Duodenal mucosa (tissue), 2 donors: ENCODE results near the gene TMEFF2.

Source experiments
- H3K27ac ChIP-seq: one replicate; pipeline ENCODE4 v1.7.0; 2013; ENCODE audit warnings: low read depth, low read length
- H3K27me3 ChIP-seq, 2 donors: one replicate each; pipeline ENCODE4 v1.7.0; 2013; ENCODE audit warnings: low read length in 2 of 2, control low read depth in 1 of 2; ENCODE audit not compliant: insufficient read depth in 2 of 2, control insufficient read depth in 1 of 2
- H3K36me3 ChIP-seq, 2 donors: one replicate each; pipeline ENCODE4 v1.7.0; 2013; ENCODE audit warnings: low read length in 2 of 2, control low read depth in 1 of 2; ENCODE audit not compliant: insufficient read depth in 2 of 2, control insufficient read depth in 1 of 2
- H3K4me1 ChIP-seq, 2 donors: one replicate each; pipeline ENCODE4 v1.7.0; 2013; ENCODE audit warnings: low read length in 2 of 2, control low read depth in 1 of 2; ENCODE audit not compliant: insufficient read depth in 2 of 2, control insufficient read depth in 1 of 2
- H3K4me3 ChIP-seq, 2 donors: one replicate each; pipeline ENCODE4 v1.7.0; 2013; ENCODE audit warnings: low read length in 2 of 2, low read depth in 1 of 2
- H3K9ac ChIP-seq, 2 donors: one replicate each; pipeline ENCODE4 v1.7.0; 2013; ENCODE audit warnings: low read length in 2 of 2, low read depth in 1 of 2
- H3K9me3 ChIP-seq, 2 donors: one replicate each; pipeline ENCODE4 v1.7.0; 2013; ENCODE audit warnings: low read length in 2 of 2, control low read depth in 1 of 2; ENCODE audit not compliant: control insufficient read depth in 1 of 2

The TMEFF2 gene

DNA sequence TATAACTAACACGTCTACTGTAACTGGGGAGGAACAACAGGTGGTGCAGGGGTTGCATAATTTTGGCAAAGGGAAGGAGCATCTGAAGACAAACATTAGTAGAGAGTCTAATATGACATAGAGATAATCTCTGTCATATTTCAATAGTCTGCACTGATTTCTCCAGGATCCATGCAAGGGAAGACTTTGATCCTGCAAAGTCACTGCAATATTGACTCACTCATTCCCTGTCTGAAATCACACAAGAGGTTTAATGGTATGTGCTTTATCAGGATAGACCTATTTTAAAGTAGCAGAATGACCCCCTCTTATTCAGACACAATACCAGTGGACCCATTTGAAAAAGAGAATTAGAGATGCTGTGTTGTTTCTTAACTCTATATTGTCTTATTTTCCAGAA is 249.1 kb downstream of the TMEFF2 start:
- no peaks in the 10 kb centered on the region for H3K27me3 ChIP-seq
- H3K27ac ChIP-seq, result no peak overlapping the region
- no peaks in the 10 kb centered on the region for H3K4me1 ChIP-seq

DNA sequence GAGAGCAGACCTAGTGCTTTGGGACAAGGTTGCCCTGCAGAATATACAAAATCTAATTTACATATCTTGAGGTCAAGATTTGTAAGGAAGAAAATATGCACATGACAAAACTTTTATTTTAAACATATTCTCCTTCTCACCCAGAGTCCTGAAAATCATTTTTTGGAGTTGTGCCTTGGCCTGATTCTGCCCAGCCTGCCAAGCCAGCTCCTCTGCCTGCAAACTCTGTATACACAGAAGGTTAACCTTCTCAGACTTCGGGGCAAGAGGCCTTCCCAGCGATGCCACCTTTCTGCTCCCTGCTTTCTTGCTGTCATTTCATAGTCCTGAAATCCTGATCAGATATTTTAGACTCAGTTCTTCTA is 252.0 kb downstream of the TMEFF2 start:
- H3K9me3 ChIP-seq, result no peaks in the 10 kb centered on the region
- no peak overlapping the region for H3K27ac ChIP-seq
- no peaks in the 10 kb centered on the region for H3K4me1 ChIP-seq
- H3K27me3 ChIP-seq, result no peaks in the 10 kb centered on the region
- H3K36me3 ChIP-seq, result no peaks in the 10 kb centered on the region
- H3K9ac ChIP-seq, result no peak overlapping the region
- H3K4me3 ChIP-seq, result no peak overlapping the region

More for the DNA sequence above, 249.1 kb downstream of the TMEFF2 start:
- Histone ChIP-seq H3K36me3 (no peaks in the 10 kb centered on the region), H3K9me3 (no peaks in the 10 kb centered on the region), H3K4me3 (no peak overlapping the region), H3K9ac (no peak overlapping the region)

DNA sequence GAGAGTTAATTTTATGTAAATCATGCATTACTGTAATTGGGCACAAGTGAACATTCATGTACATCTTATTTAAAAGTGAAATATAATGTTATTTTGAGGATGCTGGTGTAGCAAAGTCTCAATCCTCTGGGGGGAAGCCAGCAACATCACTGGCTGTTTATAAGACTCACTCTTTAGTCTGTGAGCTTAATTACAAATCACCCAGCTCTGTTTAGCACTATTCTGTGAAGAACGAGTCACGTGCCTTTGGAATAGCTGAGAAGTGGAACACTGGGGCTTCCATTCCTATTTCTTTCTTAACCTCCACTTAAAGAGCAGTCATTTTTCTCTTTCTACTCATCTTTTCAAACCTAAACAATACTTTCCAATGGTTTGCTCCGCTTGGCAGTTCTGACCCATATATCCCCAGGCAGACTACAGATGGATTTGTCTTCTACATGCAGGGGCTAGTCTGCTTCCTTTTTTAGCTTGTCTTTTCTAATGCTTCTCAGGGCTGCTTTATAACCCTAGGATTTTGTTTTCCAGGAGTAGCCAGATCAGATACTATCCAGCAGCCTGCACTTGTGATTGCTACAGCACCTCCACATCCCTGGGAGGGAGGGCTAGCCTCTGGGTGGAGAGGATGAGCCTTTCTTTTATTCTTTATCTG is 252.5 kb downstream of the TMEFF2 start:
- Histone ChIP-seq H3K27ac (no peak overlapping the region), H3K9ac (no peak overlapping the region), H3K9me3 (no peaks in the 10 kb centered on the region), H3K4me3 (no peak overlapping the region), H3K27me3 (no peaks in the 10 kb centered on the region), H3K4me1 (no peaks in the 10 kb centered on the region), H3K36me3 (no peaks in the 10 kb centered on the region)

DNA sequence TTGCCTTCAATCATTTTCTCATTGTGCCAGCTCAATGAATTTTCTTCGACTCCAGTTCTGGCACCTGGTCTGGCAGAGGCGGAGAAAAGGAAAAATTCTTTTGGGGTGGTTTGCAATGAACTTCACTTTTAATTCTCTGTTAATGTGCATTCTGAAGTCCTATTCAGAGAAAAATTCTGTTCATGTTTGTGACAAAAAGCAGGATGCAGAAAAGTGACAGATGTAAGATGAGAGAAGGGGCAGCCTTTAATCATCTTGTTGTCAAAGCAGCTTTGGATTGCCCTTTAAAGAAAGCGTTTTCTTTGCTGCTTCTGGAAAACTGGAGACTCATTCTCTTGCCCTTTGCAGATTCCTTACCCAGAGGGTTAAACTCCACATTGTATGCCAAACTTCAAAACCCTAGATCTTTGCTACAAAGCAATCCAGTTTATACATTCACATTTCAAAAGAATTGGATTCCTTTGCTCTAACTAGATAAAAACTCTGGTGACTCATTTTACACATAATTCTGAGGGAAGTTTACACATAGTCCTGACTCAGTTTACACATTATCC is 253.3 kb downstream of the TMEFF2 start:
- H3K36me3 ChIP-seq, result no peaks in the 10 kb centered on the region
- H3K27ac ChIP-seq, result no peak overlapping the region
- no peaks in the 10 kb centered on the region for H3K27me3 ChIP-seq

DNA sequence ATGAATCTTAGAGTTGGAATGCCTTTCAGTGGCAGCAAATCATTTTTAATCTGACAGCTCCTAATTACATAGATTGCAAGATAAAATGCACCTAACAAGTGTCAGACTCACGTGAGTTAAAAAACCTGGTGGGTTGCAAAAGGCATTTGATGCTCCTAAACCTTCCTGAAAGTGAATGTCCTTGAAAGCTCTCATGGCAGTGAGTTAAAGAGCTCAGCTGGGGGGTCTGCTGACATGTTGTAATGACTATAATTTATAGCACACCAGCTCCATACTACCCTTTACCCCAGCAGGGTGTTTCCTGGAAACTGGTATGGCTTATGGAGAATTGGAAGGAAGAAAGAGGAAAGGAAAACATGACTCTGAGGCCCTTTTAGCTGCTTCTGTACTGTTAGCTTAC is 256.0 kb downstream of the TMEFF2 start:
- Histone ChIP-seq H3K9me3 (no peaks in the 10 kb centered on the region), H3K4me3 (no peak overlapping the region), H3K36me3 (no peaks in the 10 kb centered on the region), H3K27ac (no peak overlapping the region), H3K9ac (no peak overlapping the region), H3K27me3 (no peaks in the 10 kb centered on the region), H3K4me1 (no peaks in the 10 kb centered on the region)

More for the DNA sequence above, 253.3 kb downstream of the TMEFF2 start:
- Histone ChIP-seq H3K4me1 (no peaks in the 10 kb centered on the region), H3K9me3 (no peaks in the 10 kb centered on the region), H3K4me3 (no peak overlapping the region), H3K9ac (no peak overlapping the region)

DNA sequence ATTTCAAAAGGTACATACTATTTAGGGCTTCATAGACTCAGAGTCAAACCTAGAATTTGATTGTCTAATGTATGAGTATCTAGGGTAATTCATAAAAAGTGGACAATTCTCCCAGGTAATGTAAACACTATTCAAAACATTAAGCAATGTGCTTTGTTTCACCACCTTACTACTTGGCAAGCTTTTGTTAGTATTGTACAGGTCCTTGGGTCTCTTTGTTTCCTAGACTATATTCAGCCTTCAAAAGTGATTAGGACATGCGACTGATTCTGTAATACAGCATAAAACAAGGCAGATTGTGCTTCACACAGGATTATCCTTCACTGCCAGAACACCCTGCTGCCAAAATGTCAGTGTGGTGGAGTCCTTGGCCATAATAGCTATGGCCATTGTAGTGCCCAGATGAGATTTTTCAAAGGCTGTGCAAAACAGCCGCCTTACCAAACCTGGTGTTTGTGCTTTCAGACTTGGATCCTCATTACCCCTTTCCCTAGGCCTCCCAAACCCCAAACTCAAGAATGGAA is 257.8 kb downstream of the TMEFF2 start:
- no peak overlapping the region for H3K4me3 ChIP-seq
- H3K9me3 ChIP-seq, result no peaks in the 10 kb centered on the region
- no peak overlapping the region for H3K27ac ChIP-seq

DNA sequence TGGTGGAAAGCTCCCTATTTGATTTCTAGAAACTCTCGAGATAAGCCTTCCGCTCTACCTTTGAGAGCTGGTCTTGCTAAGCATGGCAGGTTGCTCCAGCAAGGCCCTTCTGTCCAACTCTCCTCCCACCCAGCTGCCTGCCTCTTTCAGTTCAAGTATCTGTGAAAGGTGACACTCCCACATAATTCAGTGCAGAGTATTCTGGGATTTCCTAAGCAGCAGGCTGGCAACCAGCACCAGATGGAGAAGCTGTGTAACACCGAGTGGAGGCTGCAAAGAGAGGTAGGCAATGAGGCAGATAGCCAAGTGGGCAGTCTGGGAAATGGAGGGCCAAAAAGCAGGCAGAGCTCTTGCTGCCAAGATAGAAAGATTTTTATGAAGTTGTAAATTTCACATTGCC is 259.5 kb downstream of the TMEFF2 start:
- no peaks in the 10 kb centered on the region for H3K27me3 ChIP-seq

More for the DNA sequence above, 257.8 kb downstream of the TMEFF2 start:
- H3K36me3 ChIP-seq, result no peaks in the 10 kb centered on the region
- H3K27me3 ChIP-seq, result no peaks in the 10 kb centered on the region
- peaks cover 0 to 10% of the 10 kb centered on the region in 2 donors for H3K4me1 ChIP-seq
- H3K9ac ChIP-seq, result no peak overlapping the region

DNA sequence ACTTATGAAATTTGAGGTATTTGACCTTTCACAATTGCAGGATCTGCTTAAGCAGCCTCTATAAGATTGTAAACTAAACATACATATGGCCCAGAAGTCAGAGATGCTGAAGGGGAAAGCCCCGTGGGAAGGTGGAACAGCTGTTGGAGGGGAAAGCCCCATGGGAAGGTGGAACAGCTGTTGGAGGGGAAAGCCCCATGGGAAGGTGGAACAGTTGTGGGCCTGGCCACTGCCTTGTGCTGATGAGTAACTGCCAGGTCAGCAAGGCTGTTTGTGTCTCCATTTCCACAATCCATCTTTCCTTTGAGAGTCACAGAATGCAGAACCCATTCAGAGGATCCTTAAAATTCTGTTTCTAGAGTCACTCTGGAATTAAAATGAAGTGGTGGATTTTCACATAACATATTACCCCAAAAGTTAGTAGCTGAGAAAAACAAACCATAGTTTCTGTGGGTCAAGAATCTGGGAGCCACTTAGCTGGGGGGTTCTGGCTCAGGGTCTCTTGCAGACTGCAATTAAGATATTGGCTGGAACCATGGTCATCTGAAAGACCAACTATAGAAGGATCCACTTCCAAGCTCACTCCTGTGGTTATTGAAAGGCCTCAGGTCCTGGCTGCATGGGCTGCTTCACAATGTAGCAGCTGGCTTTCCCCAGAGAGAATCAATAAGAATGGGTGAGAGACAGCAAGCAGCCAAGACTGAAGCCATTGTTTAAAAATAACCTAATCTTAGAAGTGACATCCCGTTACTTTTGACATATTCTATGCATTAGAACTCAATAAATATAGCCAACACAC is 261.2 kb downstream of the TMEFF2 start:
- Histone ChIP-seq H3K36me3 (no peaks in the 10 kb centered on the region), H3K27ac (no peak overlapping the region), H3K9ac (no peak overlapping the region), H3K4me3 (no peak overlapping the region), H3K4me1 (peaks cover 0 to 10% of the 10 kb centered on the region in 2 donors), H3K9me3 (no peaks in the 10 kb centered on the region), H3K27me3 (no peaks in the 10 kb centered on the region)

More for the DNA sequence above, 259.5 kb downstream of the TMEFF2 start:
- Histone ChIP-seq H3K27ac (no peak overlapping the region), H3K9ac (no peak overlapping the region), H3K4me3 (no peak overlapping the region), H3K36me3 (no peaks in the 10 kb centered on the region), H3K4me1 (peaks cover 0 to 10% of the 10 kb centered on the region in 2 donors), H3K9me3 (no peaks in the 10 kb centered on the region)

DNA sequence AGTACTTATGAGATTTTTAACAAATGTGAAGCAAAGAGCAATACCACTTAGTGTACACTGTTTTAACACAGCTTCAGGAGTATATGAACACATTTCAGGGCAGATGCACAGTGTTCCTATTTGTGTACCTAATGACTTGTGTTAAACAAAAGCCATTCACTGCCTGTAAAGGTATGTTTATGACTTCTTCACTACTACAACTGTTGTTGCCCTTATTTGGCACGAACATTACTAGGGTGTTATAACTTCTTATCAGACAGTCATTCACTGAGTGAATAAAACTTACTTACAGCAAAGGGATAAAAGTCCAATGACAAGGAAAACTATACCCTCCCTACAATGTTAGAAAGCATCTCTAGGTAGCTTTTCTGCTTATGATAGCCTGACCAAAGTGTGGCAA is 262.4 kb downstream of the TMEFF2 start:
- no peaks in the 10 kb centered on the region for H3K9me3 ChIP-seq
- no peaks in the 10 kb centered on the region for H3K27me3 ChIP-seq
- H3K4me1 ChIP-seq, result peaks cover 0 to 10% of the 10 kb centered on the region in 2 donors
- no peak overlapping the region for H3K27ac ChIP-seq
- H3K36me3 ChIP-seq, result no peaks in the 10 kb centered on the region
- no peak overlapping the region for H3K9ac ChIP-seq
- H3K4me3 ChIP-seq, result no peak overlapping the region

DNA sequence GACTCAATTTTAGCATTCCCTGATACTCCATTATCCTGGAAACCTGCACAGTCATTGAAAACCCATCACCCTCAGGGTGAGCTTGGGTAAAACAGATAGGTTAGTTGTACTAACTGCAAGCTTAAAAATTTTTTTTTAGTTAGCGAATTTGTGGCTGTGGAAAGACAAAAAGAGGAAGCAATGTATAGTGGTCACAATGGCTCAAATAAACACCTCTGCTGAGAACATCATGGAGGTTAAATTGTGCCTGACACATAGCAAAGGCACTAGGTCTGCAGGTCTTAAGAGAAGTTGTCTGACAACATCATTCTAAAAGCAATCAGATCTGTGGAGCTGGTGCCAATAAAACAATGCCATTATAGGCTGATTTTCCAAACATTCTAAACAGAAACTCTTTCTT is 263.4 kb downstream of the TMEFF2 start:
- Histone ChIP-seq H3K4me1 (peaks cover 0 to 10% of the 10 kb centered on the region in 2 donors), H3K27ac (no peak overlapping the region), H3K9me3 (no peaks in the 10 kb centered on the region), H3K4me3 (no peak overlapping the region), H3K36me3 (no peaks in the 10 kb centered on the region), H3K9ac (no peak overlapping the region), H3K27me3 (no peaks in the 10 kb centered on the region)
